HPDE6-E6E7 (cell line): ENCODE results near the gene RSPH6A.
A peak's percentile ranks its signal among the peaks of the same experiment; 100 is the strongest.
"Not testable (repeated sequence)": the region's sequence is repeated elsewhere in the genome, so short reads cannot be mapped to it uniquely, and the experiment has no call there.

Source experiments
- DNase-seq: peaks from one replicate; pipeline ENCODE4 v3.0.0; 2011; ENCODE audit warnings: missing footprints; ENCODE audit errors: extremely low spot score

RSPH6A gene

DNA sequence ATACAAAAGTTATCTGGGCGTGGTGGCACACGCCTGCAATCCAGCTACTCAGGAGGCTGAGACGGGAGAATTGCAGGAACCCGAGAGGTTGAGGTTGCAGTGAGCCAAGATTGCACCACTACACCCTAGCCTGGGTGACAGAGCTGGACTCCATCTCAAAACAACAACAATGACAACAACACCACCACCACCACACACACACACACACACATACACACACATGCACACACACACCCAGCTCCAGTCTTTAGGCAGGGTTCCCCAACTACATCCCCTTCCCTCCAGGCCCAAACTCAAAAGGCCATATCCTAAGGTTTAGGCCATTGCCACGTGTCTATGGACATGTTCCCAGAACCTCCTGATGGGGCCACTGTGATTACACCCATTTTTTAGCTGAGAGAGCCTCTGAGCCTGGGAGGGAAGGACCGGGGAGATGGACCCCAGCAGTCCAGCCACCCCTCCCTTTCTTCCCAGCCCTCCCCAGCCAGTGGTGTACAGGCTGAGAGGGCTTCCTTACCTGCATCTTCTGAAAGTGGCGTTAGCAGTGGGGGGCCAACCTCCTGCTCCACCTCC, 13.4 kb downstream of the RSPH6A start:
- no peak for DNase-seq

DNA sequence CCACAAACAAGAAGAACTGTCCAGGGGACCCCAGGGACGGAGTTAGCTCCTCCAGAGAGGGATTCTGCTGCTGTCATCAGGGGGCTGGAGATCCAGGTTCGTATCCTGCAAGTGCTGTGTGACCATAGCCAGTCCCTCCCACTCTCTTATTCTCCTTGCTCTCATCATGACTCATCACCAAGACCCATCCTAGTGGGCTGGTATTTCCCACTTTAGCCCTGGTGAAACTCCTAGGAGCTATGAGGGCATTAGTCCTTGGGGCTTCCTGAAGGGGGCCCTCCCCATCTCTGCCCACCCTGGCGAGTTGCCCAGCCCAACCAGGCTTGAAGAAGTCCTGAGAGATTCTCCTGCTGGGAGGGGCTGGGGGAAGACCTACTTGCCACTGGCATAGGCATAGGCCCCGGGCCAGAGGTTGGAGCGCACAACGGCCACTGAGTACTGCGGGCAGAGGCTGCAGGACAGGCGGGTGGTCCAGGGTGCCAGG, 15.0 kb downstream of the RSPH6A start:
- DNase-seq: no peak

DNA sequence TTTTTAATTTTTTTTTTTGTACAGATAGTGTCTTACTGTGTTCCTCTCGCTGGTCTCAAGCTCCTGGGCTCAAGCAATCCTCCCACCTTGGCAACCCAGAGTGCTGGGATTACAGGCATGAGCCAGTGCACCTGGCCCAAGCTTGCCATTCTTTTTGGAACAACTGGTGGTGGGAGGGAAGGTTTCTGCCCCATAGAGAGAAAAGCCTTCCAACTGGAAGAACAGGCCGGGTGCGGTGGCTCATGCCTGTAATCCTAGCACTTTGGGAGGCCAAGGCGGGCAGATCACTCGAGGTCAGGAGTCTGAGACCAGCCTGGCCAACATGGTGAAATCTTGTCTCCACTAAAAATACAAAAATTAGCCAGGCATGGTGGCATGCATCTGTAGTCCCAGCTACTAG, 15.6 kb downstream of the RSPH6A start:
- not testable (repeated sequence) for DNase-seq

DNA sequence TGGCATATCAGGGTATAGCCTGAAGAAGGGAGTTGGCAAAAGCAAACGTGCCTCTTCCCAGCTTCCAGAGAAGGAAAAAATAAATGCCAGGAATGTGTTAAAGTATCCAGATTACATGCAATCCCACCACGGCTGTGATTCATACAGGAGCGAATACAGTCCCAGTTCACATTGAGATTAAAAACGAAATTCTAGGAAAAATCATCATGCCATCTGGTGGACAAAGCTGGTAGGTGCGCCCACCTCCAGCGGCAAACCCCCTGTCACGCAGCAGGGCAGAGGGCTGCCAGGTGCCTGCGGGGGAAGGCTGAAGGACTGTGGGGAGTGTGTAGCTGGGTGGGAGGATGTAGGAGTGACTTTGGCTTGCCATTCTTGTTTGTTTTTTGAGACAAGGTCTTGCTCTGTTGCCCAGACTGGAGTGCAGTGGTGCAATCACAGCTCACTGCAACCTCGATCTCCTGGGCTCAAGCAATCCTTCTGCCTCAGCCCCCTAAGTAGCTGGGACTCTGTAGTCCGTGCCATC, 16.1 kb downstream of the RSPH6A start:
- DNase-seq: no peak

DNA sequence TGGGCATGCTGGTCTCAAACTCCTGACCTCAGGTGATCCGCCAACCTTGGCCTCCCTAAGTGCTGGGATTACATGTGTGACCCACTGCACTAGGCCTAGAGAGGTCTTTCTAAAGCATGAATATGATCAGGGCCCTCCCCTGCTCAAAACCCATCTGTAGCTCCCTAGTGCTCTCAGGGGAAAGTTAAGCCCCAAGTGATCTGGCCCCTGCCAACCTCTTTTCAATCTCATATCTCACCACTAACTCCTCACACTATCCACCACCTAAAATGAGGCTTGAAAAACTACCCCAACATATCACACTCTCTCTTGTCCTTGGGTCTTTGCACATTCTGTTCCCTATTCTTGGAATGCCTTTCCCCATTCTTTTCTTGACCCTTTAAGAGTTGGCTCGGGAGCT, 20.5 kb downstream of the RSPH6A start:
- DNase-seq: no peak

DNA sequence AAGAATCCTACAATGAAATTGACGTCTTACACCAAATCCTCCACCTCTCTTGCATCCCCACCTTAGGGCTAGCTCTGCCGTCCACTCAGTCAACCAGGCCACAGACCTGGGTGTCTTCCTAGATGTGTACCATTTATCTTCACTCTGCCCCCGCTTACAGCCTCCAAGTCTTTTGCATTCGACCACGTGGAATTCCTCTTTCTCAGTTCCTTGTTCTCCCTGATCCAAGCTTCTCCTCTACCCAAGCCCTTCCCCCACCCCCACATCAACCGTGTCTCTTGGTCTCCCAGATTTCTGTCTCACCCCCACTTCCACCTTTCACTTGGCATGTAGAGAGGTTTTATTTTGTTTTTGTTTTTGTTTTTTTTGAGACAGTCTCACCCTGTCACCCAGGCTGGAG, 21.2 kb downstream of the RSPH6A start:
- DNase-seq: no peak

DNA sequence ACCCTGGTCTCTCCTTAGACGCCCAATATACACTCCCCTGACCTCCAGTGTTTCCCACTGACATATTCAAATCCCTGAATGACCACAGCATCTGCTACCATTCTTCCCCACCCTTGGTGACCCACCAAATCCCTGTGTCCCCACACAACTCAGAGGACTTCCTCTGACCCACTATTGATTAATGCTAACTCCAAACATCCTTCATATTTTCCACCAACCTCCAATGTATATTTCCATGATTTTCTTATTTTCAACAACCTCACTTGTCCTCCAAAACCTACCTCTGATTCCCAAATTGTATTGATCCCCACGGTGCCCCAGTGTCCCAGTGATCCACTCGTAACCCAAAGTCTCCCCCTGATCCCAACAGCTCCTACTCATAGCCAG, 21.9 kb downstream of the RSPH6A start:
- DNase-seq: no peak

DNA sequence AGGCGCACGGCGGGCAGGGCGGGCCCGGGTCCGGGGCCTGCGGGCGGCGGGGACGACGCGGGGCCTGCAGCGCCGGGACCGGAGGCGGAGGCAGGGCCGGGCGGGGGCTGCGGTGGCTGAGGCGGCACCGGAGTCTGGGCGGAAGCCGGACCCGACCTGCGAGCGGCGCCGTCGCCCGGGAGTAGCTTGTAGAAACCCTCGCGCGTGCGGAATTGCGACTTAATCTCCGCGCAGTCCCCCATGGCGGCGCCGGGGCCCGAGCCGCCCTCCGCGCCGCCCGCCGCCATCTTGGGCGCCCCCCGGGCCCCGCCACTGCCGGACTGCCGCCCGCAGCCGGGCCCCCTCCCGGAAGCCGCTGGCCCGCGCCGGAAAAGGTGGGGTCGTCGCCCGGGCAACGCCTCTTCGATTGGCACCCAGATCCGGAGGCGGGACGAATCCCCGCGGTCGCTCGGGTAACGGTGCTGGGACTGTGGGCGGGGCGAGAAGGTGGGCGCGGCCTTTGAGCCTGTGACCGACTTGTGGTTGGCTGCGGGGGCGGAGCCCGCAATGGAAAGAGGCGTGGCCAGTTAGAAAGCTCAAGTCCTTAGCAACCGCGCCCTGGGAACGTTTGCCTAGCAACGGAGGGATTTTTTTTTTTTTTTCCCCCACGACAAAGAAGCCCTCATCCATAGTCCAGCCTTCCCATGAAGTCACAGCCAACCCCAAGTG, 22.5 kb downstream of the RSPH6A start, which contains the start of gene DMWD:
Gene DMWD, minus strand, starts transcription at position 376 of the 708 bp plus-strand sequence. Its CDS starts 89 bp downstream, at position 287.
- peak; percentile 94 for DNase-seq

DNA sequence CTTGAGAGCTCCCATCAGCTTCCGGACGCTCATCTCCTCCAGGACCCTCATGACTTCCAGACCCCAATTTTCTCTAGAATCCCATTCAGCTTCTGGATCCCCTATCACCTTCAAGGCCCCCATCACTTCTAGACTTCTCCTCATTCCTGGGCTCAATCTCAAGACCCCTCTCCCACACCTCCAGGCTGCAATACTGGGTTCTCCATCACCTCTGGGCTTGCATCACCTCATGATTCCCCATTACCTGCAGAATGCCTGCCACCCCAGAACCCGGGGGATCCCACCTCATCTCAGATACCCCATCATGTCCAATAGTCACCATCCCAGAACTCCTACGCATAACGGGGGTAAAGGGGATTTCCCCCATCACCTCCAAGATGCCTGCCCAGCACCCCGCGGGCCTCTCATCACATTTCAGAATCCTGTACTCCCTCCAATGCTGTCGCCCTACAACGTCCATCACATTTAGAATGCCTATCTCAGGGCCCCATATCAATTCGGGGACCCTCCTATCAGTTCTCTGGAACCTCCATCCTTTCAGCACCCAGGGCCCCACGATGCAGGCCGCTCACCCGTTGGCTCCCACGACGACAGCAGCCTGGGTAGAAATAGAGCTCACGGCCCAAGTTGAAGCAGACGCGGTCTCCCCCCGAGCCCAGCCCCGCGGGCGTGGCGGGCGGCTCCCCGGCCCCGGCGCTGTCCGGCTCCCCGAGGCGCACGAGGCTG, 23.2 kb downstream of the RSPH6A start:
- DNase-seq: no peak

DNA sequence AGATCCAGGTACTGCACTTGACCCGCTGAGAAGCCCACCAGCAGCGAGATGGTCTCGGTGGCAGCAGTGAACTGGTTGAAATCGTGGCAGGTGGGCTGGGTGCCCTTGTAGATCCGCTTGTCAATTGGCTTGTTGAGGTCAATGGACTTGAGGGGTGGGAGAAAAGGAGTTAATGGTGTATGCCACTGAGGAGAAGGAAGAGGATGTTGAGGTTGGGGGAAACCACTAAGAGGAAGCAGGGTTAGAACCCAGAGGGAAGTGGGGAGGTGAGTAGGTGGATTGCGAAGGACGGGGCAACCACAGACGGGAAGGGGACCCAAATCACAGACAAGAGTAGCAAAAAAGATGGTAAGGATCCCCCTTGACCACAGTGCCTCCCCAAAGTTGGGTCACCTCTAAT, 24.2 kb downstream of the RSPH6A start:
- DNase-seq: no peak

DNA sequence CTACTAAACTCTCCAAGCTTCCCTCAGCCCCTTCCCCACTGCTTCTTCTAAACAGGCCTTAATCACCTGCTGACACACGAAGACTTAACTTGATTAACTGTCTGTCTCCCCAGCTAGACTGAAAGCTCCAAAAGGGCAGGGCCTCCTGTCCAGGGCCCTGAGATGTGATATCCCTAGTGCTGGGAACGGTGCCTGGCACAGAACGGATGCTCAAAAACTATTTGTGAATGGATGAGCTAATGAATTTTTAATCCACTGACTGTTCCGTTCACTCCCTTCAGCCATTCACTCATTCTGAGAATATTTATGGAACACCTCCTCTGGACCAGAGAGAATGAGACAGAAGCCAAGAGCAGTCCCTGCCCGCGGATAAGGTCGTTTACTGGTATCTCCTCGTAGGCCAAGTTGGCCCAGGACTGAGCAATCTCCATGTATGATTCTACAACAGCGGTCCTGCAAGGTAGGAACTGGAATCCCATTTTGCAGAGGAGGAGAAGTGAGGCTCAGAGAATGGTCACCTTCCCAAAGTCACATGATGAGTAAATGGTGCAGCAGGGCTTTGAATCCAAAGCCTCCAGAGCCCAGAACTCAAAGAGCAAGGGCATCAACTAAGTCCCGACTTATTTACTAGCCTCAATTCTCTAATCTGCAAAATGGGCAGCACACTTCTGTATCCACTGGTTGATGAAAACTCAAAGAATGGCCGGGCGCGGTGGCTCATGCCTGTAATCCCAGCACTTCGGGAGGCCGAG, 25.9 kb downstream of the RSPH6A start:
- no peak for DNase-seq

DNA sequence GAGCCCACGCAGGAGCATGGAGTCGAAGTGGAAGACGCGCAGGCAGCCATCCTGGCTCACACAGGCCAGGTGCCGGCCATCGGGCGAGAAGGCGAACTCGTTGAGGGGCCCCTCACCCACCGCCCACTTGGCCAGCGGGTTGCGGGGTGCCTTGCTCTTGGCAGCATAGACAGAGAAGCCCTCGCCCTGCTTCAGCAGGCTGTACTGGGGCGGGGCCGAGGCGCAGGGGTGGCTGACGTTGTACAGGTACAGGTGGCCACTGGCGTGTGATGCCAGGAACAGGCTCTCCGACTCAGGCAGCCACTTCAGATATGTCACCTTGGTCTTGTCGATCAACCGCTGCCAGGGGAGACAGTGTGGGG, 28.6 kb downstream of the RSPH6A start:
- DNase-seq: no peak

DNA sequence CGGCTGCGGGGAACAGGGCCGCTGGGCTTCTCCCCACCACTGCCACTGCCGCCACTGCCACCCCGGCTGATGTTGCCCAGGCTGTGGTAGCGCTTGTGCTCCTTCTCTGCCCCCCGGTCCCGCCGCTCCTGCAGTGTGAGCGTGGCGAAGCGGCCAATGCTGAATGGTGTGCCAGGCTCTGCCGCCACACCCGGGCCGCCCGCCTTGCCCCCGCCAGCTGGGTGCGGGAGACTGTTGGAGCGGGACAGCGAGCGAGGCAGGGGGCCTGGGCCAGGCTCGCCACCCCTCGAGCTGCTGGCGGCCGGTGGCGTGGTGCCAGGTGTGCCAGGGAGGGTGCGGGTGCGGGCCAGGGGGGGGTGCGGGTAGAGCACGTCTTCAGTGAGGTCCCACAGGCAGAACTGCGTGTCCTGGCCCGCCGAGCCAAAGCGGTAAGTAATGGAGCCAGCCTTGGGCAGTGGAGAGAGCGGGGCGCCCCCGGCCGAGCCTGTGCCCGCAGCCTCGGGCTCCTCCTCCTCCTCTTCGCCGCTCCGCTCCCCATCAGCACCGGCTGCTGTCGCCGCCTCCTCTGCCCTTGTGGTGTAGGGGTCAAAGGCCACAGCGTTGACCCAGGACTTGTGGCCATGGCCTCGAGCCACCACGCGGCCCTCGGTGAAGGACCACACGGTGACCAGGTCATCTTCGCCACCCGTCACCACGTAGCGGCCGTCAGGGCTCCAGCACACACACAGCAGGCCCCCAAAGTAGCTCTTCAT, 29.2 kb downstream of the RSPH6A start:
- DNase-seq: no peak

DNA sequence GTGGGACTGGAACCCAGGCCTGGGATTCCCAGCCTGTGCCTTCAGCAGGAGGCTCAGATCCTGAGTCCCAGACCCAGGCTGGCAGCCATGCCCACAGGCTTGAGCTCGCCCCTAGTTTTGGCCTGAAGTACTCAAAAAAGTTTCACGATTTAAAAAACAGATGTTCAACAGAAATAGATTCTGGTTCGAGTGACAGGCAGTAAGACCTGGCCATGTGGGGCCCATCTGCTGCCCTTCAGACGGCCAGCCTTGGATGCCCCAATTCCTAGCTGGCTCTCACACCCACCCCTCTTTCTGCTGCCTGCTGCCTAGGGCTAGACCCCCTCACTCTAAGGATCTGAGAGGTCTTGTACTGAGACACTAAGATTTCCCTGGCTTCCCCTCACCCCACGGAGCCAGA, 30.0 kb downstream of the RSPH6A start:
- DNase-seq: no peak

DNA sequence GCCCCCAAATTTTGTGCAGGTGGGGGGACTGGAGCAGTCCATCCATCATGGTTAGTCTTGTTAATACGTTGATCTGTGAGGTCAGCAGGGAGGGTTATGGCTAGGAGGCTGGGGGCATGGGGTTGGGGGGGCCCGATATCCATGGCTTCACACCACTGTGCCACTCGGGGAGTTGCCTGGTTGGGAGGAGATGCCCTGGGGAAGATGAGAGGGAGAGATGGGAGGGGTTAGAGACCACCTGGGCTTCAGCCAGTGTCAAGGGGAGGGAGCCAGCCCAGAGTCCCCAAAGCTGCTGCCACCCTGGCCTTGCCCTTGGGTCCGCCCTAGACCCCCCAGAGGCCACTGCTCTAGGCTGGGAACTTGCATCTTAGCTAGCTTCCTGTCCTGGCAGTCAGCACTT, 31.0 kb downstream of the RSPH6A start:
- no peak for DNase-seq

DNA sequence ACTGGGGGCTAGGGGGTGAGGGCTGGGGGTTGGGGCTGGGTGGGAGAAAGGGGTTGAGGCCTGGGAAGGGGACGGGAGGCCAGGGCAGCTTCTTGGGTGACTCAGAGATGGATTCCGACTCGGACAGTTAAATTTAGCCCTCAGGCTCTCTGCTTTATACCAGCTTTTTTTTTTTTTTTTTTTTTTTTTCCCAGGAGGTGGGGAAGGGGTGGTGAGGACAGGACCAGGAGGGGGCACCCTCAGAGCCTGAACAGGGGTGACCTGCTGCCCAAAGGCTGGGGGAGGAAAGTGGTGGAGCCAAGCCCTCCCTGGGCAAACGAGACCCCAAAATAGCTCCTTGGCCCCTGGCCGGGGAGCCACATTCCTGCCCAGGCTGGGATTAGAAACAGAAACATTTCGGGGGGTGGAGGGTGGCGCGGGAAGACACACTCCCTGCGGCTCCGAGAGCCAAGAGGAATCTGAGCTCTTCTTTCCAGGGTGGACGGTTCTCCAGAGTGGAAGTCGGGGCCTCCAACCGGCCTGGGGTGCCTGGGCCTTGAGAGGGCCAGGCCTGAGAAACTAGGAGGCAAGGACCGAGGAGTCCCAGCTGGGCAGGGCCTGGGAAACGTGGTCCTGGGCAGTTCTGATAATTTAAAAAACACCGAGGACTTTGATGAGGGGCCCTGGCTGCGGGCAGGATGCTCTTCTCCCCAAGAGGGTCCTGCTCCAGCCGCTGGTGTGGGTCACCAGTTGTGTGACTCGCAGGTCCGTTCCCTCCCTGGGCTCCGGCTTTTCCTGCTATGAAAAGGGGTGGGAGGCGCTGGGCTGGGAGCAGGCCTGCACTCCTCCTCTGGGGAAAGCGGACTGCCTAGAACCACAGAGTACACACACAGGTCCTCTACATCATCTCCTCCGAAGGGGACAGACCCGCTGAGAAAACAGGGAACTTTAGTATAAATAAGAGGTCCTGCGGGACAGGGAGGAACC, 32.0 kb downstream of the RSPH6A start:
- peak; percentile 57 for DNase-seq

DNA sequence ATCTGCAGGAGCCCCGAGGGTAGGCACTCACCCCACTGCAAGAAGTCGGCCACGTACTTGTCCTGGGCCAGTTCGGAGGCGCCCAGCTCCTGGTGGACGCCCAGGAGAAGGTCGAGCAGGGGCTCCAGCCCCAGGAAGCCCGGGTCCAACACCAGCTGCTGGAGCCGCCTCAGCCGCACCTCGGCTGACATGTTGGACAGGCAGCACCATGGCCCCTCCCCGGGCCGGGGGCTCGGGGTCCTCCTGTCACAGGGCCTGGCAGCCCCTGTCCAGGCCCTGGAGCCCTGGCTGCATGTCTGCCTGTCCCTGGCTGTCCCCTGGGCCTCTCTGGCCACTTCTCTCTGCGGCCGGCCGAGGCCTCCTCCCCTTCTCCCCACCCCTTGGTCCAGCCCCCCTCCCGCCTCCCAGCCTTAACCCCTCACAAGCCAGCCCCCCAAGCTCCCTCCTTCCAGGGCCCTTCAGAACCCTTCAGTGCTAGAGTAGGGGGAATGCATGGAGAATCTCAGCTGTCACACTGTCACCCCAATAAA, 32.9 kb downstream of the RSPH6A start, which contains the start of gene DMPK:
Gene DMPK, minus strand, starts transcription at position 329 of the 530 bp plus-strand sequence. Its CDS starts 138 bp downstream, at position 191.
- no peak for DNase-seq

DNA sequence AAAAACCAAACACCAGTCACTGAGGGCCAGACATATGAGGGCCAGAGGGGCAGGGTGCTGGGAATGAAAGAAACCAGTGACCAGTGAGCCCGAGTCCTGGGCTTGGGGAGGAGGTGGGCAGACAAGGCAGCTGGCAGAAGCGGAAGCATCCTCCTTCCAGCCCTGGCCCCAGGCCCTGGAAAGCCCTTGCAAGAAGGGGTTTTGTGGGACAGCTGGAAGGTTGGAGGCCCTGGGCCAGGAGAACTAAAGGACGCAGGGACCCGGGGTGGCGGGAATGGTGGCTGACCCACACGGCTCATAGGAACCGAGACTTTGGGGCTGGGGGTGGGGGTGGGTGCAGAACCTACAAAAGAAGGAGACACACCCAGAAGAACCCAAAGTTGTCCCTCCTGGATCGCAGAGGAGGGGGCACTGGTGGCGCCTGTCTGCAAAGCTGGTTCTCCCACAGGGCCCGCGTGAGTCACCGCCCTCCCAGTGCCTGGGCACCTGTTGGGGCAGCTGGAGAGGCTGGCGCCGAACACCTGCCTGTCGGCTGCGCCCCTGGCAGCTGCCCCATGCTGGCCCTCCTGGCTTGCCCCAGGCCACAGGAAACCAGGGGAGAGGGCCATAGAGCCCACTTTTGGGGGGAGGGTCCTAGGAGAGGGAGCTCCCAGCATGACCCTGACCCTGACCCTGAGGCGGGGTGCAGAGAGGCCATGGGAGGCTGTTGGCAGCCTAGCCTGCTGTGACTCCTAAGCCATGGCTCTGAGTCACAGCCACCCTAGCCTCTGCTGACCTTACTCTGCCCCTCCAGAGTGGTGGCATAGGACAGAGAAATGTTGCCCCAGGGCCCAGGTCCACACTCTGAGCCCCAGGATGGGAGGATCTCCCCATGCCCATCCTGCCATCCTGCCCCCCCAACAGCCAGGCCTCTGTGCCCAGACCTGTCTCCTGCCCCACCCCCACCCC, 33.6 kb downstream of the RSPH6A start:
- peak; percentile 77 for DNase-seq
